22Rv1 (cell line): Measurements from ENCODE around the gene DNAH9.

Source experiments
- ZFX ChIP-seq: fragments of 450-650 bp; IDR thresholded peaks from 2 replicates; pipeline ENCODE4 v1.6.1; 2017; ENCODE audit warnings: antibody characterized with exemption, borderline replicate concordance
- TF ChIP-seq, protein P1 (sequence below): fragments of 450-650 bp; IDR thresholded peaks from 2 replicates; pipeline ENCODE4 v1.5.1; 2017; ENCODE audit warnings: mild to moderate bottlenecking

DNA sequence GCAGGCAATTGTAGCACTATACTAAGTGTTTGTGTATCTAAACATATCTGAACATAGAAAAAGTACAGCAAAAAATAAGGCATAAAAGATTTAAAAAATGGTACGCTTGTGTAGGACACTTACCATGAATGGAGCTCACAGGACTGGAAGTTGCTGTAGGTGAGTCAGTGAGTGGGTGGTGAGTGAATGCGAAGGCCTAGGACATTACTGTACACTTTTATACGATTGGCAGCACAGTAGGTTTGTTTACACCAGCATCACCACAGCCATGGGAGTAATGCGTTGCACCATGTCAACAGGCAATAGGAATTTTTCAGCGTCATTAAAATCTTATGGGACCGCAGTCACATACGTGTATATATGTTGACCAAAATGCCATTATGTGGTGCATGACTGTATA is 45.6 kb downstream of the DNAH9 start:
- TF ChIP-seq, protein P1, sequence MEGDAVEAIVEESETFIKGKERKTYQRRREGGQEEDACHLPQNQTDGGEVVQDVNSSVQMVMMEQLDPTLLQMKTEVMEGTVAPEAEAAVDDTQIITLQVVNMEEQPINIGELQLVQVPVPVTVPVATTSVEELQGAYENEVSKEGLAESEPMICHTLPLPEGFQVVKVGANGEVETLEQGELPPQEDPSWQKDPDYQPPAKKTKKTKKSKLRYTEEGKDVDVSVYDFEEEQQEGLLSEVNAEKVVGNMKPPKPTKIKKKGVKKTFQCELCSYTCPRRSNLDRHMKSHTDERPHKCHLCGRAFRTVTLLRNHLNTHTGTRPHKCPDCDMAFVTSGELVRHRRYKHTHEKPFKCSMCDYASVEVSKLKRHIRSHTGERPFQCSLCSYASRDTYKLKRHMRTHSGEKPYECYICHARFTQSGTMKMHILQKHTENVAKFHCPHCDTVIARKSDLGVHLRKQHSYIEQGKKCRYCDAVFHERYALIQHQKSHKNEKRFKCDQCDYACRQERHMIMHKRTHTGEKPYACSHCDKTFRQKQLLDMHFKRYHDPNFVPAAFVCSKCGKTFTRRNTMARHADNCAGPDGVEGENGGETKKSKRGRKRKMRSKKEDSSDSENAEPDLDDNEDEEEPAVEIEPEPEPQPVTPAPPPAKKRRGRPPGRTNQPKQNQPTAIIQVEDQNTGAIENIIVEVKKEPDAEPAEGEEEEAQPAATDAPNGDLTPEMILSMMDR: no peak
- no peak for TF ChIP-seq ZFX
